Liver (tissue), 9 donors: Measurements from ENCODE around the gene BEGAIN. TPM values are rescaled to one million over a fixed set of nuclear protein-coding genes. Genes with fewer than 3 reads are reported as not detected.

Experiments used
- DNase-seq: peaks from one replicate; pipeline ENCODE4 v3.0.0-alpha.2; 2017; ENCODE audit warnings: low spot score
- H3K27ac ChIP-seq, 2 donors: one replicate each; pipeline ENCODE4 v1.7.0; 2013; ENCODE audit warnings: inconsistent platforms in 2 of 2, low read length in 2 of 2, control low read depth in 1 of 2, low read depth in 1 of 2, mild to moderate bottlenecking in 1 of 2
- H3K27me3 ChIP-seq, 4 donors: one replicate each; pipeline versions ENCODE4 v1.6.1 to v1.7.0; 2013; ENCODE audit warnings: low read length in 3 of 4, inconsistent platforms in 1 of 4, mild to moderate bottlenecking in 1 of 4, moderate library complexity in 1 of 4; ENCODE audit not compliant: control insufficient read depth in 4 of 4, insufficient read depth in 4 of 4
- H3K36me3 ChIP-seq, 4 donors: one replicate each; pipeline versions ENCODE4 v1.6.1 to v1.7.0; 2013; ENCODE audit warnings: low read length in 3 of 4, mild to moderate bottlenecking in 3 of 4, low read depth in 1 of 4, moderate library complexity in 1 of 4; ENCODE audit not compliant: control insufficient read depth in 4 of 4, insufficient read depth in 3 of 4
- H3K4me1 ChIP-seq, 4 donors: one replicate each; pipeline versions ENCODE4 v1.6.1 to v1.7.0; 2013; ENCODE audit warnings: low read length in 3 of 4, mild to moderate bottlenecking in 3 of 4, moderate library complexity in 1 of 4; ENCODE audit not compliant: control insufficient read depth in 4 of 4, insufficient read depth in 4 of 4
- H3K4me3 ChIP-seq, 3 donors: one replicate each; pipeline versions ENCODE4 v1.6.1 to v1.7.0; 2013; ENCODE audit warnings: low read length in 3 of 3, control low read depth in 1 of 3, low read depth in 1 of 3, mild to moderate bottlenecking in 1 of 3
- H3K9ac ChIP-seq, 2 donors: one replicate each; pipeline ENCODE4 v1.7.0; 2013; ENCODE audit warnings: low read length in 2 of 2, mild to moderate bottlenecking in 2 of 2, moderate library complexity in 2 of 2, control low read depth in 1 of 2, low read depth in 1 of 2
- H3K9me3 ChIP-seq, 4 donors: one replicate each; pipeline versions ENCODE4 v1.6.1 to v1.7.0; 2013; ENCODE audit warnings: low read length in 3 of 4; ENCODE audit not compliant: control insufficient read depth in 4 of 4
- ATF3 ChIP-seq: IDR thresholded peaks from 2 replicates; pipeline ENCODE4 v1.6.1; 2016; ENCODE audit warnings: antibody characterized with exemption
- EGR1 ChIP-seq, 2 donors: IDR thresholded peaks; 2 replicates each; pipeline ENCODE4 v1.6.1; 2016 to 2018; ENCODE audit warnings: antibody characterized with exemption in 2 of 2, low read depth in 2 of 2
- FOXA1 ChIP-seq: IDR thresholded peaks from 2 replicates; pipeline ENCODE4 v1.6.1; 2016; ENCODE audit warnings: antibody characterized with exemption
- GABPA ChIP-seq, 2 donors: IDR thresholded peaks in 1 of 2; conservative IDR thresholded peaks in 1 of 2; 2 replicates each; pipeline ENCODE4 v1.6.1; 2016; ENCODE audit warnings: antibody characterized with exemption in 2 of 2, mild to moderate bottlenecking in 1 of 2, moderate library complexity in 1 of 2
- HNF4A ChIP-seq, 2 donors: conservative IDR thresholded peaks; 2 replicates each; pipeline ENCODE4 v1.6.1; 2016; ENCODE audit warnings: antibody characterized with exemption in 2 of 2, mild to moderate bottlenecking in 2 of 2
- HNF4G ChIP-seq: IDR thresholded peaks from 2 replicates; pipeline ENCODE4 v1.6.1; 2016; ENCODE audit warnings: antibody characterized with exemption
- JUND ChIP-seq, 2 donors: IDR thresholded peaks; 2 replicates each; pipeline ENCODE4 v1.6.1; 2016; ENCODE audit warnings: antibody characterized with exemption in 2 of 2
- MAX ChIP-seq: IDR thresholded peaks from 2 replicates; pipeline ENCODE4 v1.6.1; 2016; ENCODE audit warnings: antibody characterized with exemption
- NR2F2 ChIP-seq: IDR thresholded peaks from 2 replicates; pipeline ENCODE4 v1.6.1; 2016; ENCODE audit warnings: antibody characterized with exemption
- RAD21 ChIP-seq, 2 donors: IDR thresholded peaks; 2 replicates each; pipeline ENCODE4 v1.6.1; 2016; ENCODE audit warnings: antibody characterized with exemption in 2 of 2, mild to moderate bottlenecking in 2 of 2
- RXRA ChIP-seq, 2 donors: IDR thresholded peaks; 2 replicates each; pipeline ENCODE4 v1.6.1; 2017 to 2018; ENCODE audit warnings: antibody characterized with exemption in 2 of 2, mild to moderate bottlenecking in 1 of 2
- SP1 ChIP-seq: IDR thresholded peaks from 2 replicates; pipeline ENCODE4 v1.6.1; 2018; ENCODE audit warnings: antibody characterized with exemption, mild to moderate bottlenecking
- TAF1 ChIP-seq: conservative IDR thresholded peaks from 2 replicates; pipeline ENCODE4 v1.6.1; 2016; ENCODE audit warnings: antibody characterized with exemption, mild to moderate bottlenecking
- YY1 ChIP-seq: IDR thresholded peaks from 2 replicates; pipeline ENCODE4 v1.6.1; 2016; ENCODE audit warnings: antibody characterized with exemption, mild to moderate bottlenecking
- WGBS: extraction: QIAGEN DNeasy Blood & Tissue Kit; methylation state at CpG from one replicate; pipeline ENCODE4 v1.1.7; 2013; 5-methylcytosine and 5-hydroxymethylcytosine counted together
- polyA plus RNA-seq, 2 donors: library from polyadenylated mRNA; stranded (reverse) in 1 of 2; unstranded in 1 of 2; fragments of 200-250 nt in 1 of 2; fragments of >200 nt in 1 of 2; fragmentation: Nextera tagmentation in 1 of 2; extraction: Ambion mirVana in 1 of 2; gene quantifications; one replicate each; pipeline versions ENCODE4 v1.2.1 to v1.2.3, GENCODE V29; 2013 to 2015
- total RNA-seq, 2 donors: library from RNA; depleted of rRNA; stranded (reverse); fragments of >200 nt; gene quantifications; one replicate each; pipeline ENCODE4 v1.2.3, GENCODE V29; 2014
- TF ChIP-seq, protein P1 (sequence below): fragments of 150-350 bp; IDR thresholded peaks from 2 replicates; pipeline ENCODE4 v1.5.1; 2017; ENCODE audit warnings: improper control_type of control experiment, low read depth, low read length; ENCODE audit not compliant: missing input control
- TF ChIP-seq, protein P2 (sequence below): IDR thresholded peaks from 2 replicates; pipeline ENCODE4 v1.6.1; 2016; ENCODE audit warnings: antibody characterized with exemption, mild to moderate bottlenecking
- donor health status: healthy.
- donor health status: healthy.
- donor health status: healthy.
- donor health status: healthy.
- donor health status: healthy.

Gene BEGAIN
- total and polyA plus RNA-seq, 4 donors = 0.11 to 1.9 (median 0.29) TPM

DNA sequence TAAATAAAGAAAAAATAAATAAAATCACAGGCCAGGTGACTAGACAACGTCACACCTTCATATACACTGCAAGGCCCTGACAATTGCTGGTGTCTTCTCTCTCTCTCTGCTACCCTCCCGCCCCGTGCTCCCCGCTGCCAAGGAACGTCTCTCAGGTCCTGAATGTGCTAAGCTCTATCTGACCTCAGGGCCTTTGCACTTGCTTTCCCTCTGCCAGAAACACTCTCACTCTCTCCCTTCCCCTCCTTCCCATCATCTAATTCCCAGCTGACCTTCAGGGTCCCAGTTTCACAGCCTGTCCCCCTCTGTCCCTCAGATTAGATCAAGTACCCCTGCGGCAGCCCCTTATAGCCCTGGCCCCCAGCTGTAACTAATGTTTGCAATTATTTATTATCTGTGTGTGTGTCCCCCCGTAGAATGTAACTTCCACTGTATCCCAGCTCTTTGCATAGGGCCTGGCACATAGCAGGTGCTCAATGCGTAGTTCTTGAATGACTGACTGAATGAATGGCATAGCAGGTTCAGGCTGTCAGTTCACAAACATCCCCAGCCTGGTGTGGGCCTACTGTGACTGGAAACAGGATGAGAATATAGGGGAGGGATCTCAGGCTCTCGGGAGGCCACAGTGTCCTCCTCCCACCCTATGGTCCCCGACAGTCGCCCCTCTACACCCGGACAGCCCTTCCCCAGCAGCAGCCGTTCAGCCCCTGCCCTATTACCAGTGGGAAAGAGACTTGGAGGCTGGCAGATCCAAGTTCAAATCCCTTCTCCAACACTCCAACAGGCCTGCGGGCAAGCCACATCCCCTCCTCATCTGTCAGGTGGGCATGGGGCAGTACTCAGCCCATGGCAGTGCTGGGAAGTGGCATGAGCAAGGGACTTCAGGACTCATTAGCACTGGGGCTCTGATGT is 6.6 kb downstream of the BEGAIN start:
- H3K27me3 ChIP-seq = peaks cover 0 to 5% (median 0%) of the 10 kb centered on the region in 4 donors
- no peak for TF ChIP-seq JUND (IDR thresholded peaks at IDR 0.05)
- no peak for TF ChIP-seq GABPA (IDR thresholded peaks at IDR 0.05 in 1 of 2, conservative IDR thresholded peaks at IDR 0.05 in 1 of 2)
- TF ChIP-seq RXRA (IDR thresholded peaks at IDR 0.05) = no peak
- TF ChIP-seq, protein P1, sequence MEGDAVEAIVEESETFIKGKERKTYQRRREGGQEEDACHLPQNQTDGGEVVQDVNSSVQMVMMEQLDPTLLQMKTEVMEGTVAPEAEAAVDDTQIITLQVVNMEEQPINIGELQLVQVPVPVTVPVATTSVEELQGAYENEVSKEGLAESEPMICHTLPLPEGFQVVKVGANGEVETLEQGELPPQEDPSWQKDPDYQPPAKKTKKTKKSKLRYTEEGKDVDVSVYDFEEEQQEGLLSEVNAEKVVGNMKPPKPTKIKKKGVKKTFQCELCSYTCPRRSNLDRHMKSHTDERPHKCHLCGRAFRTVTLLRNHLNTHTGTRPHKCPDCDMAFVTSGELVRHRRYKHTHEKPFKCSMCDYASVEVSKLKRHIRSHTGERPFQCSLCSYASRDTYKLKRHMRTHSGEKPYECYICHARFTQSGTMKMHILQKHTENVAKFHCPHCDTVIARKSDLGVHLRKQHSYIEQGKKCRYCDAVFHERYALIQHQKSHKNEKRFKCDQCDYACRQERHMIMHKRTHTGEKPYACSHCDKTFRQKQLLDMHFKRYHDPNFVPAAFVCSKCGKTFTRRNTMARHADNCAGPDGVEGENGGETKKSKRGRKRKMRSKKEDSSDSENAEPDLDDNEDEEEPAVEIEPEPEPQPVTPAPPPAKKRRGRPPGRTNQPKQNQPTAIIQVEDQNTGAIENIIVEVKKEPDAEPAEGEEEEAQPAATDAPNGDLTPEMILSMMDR = no peak
- TF ChIP-seq, protein P2, sequence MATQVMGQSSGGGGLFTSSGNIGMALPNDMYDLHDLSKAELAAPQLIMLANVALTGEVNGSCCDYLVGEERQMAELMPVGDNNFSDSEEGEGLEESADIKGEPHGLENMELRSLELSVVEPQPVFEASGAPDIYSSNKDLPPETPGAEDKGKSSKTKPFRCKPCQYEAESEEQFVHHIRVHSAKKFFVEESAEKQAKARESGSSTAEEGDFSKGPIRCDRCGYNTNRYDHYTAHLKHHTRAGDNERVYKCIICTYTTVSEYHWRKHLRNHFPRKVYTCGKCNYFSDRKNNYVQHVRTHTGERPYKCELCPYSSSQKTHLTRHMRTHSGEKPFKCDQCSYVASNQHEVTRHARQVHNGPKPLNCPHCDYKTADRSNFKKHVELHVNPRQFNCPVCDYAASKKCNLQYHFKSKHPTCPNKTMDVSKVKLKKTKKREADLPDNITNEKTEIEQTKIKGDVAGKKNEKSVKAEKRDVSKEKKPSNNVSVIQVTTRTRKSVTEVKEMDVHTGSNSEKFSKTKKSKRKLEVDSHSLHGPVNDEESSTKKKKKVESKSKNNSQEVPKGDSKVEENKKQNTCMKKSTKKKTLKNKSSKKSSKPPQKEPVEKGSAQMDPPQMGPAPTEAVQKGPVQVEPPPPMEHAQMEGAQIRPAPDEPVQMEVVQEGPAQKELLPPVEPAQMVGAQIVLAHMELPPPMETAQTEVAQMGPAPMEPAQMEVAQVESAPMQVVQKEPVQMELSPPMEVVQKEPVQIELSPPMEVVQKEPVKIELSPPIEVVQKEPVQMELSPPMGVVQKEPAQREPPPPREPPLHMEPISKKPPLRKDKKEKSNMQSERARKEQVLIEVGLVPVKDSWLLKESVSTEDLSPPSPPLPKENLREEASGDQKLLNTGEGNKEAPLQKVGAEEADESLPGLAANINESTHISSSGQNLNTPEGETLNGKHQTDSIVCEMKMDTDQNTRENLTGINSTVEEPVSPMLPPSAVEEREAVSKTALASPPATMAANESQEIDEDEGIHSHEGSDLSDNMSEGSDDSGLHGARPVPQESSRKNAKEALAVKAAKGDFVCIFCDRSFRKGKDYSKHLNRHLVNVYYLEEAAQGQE = no peak
- no peak for TF ChIP-seq HNF4A (conservative IDR thresholded peaks at IDR 0.05)
- no peak for TF ChIP-seq ATF3
- TF ChIP-seq TAF1 = no peak
- TF ChIP-seq FOXA1 = no peak
- no peak for TF ChIP-seq SP1
- no peak for TF ChIP-seq NR2F2
- TF ChIP-seq EGR1 (IDR thresholded peaks at IDR 0.05; ENCODE audit: low read depth in 2 of 2) = no peak
- H3K4me3 ChIP-seq = no peak overlapping the region
- DNase-seq = no peak
- no peaks in the 10 kb centered on the region for H3K36me3 ChIP-seq
- no peak overlapping the region for H3K27ac ChIP-seq
- H3K9me3 ChIP-seq = no peaks in the 10 kb centered on the region
- no peak overlapping the region for H3K9ac ChIP-seq
- WGBS = 92% methylated on average over 14 of the region's 14 CpGs
- H3K4me1 ChIP-seq = no peaks in the 10 kb centered on the region

GRCh38 chr14:100578552-100578951 is 8.7 kb downstream of the BEGAIN start:
- WGBS = 99% methylated on average over 4 of the region's 4 CpGs
- TF ChIP-seq TAF1 (no peak), HNF4G (no peak), SP1 (no peak), EGR1 (IDR thresholded peaks at IDR 0.05; ENCODE audit: low read depth in 2 of 2) (no peak), ATF3 (no peak), MAX (no peak), HNF4A (conservative IDR thresholded peaks at IDR 0.05) (no peak), YY1 (no peak), RAD21 (IDR thresholded peaks at IDR 0.05) (no peak), RXRA (IDR thresholded peaks at IDR 0.05) (no peak), FOXA1 (no peak), JUND (IDR thresholded peaks at IDR 0.05) (no peak)
- TF ChIP-seq, protein P1 = no peak
- no peak for DNase-seq

More at GRCh38 chr14:100578552-100578951, 8.7 kb downstream of the BEGAIN start:
- Histone ChIP-seq H3K4me1 (no peaks in the 10 kb centered on the region), H3K4me3 (no peak overlapping the region), H3K9me3 (no peaks in the 10 kb centered on the region), H3K27ac (no peak overlapping the region), H3K9ac (no peak overlapping the region), H3K36me3 (no peaks in the 10 kb centered on the region), H3K27me3 (no peaks in the 10 kb centered on the region)
